ENCODE data around the gene ROPN1B.

Gene ROPN1B

GRCh38 chr3:126004217-126004616, 35.2 kb downstream of the ROPN1B start:
- TF ChIP-seq TOX (CRISPR knock-in tag; IDR thresholded peaks at IDR 0.05; ENCODE audit: borderline replicate concordance) (no peak), OSR1 (CRISPR knock-in tag; IDR thresholded peaks at IDR 0.05) (no peak), POU6F1 (CRISPR knock-in tag; IDR thresholded peaks at IDR 0.05; ENCODE audit: borderline replicate concordance, low read depth) (no peak), TCF4 (CRISPR knock-in tag; IDR thresholded peaks at IDR 0.05; ENCODE audit: borderline replicate concordance) (no peak), GLIS3 (CRISPR knock-in tag; IDR thresholded peaks at IDR 0.05) (no peak)
- TF ChIP-seq, protein P1, sequence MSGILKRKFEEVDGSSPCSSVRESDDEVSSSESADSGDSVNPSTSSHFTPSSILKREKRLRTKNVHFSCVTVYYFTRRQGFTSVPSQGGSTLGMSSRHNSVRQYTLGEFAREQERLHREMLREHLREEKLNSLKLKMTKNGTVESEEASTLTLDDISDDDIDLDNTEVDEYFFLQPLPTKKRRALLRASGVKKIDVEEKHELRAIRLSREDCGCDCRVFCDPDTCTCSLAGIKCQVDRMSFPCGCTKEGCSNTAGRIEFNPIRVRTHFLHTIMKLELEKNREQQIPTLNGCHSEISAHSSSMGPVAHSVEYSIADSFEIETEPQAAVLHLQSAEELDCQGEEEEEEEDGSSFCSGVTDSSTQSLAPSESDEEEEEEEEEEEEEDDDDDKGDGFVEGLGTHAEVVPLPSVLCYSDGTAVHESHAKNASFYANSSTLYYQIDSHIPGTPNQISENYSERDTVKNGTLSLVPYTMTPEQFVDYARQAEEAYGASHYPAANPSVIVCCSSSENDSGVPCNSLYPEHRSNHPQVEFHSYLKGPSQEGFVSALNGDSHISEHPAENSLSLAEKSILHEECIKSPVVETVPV (CRISPR knock-in tag; IDR thresholded peaks at IDR 0.05): no peak
- TF ChIP-seq, protein P2, sequence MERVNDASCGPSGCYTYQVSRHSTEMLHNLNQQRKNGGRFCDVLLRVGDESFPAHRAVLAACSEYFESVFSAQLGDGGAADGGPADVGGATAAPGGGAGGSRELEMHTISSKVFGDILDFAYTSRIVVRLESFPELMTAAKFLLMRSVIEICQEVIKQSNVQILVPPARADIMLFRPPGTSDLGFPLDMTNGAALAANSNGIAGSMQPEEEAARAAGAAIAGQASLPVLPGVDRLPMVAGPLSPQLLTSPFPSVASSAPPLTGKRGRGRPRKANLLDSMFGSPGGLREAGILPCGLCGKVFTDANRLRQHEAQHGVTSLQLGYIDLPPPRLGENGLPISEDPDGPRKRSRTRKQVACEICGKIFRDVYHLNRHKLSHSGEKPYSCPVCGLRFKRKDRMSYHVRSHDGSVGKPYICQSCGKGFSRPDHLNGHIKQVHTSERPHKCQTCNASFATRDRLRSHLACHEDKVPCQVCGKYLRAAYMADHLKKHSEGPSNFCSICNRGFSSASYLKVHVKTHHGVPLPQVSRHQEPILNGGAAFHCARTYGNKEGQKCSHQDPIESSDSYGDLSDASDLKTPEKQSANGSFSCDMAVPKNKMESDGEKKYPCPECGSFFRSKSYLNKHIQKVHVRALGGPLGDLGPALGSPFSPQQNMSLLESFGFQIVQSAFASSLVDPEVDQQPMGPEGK (CRISPR knock-in tag; IDR thresholded peaks at IDR 0.05; ENCODE audit: borderline replicate concordance): no peak
- ATAC-seq: no peak

DNA sequence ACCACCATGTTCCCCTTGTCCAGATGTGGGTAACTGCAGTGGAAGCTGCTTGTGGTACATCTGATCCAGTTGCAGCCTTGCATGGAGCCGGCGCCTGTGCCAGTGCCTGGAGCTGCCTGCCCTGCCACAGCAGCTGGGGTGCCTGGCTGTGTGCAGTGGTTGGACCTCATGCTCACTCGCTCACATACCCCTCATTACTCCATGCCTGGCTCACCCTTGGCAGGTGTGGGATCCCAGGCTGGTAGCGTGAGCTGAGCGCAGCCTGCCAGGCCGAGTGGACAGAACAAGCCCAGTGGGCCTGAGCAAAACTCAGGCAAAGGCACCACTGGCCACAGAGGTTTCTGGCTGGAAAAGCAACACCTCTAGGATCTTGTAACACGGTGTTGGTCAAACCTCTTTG, 35.7 kb downstream of the ROPN1B start:
- TF ChIP-seq, protein P1 (CRISPR knock-in tag; IDR thresholded peaks at IDR 0.05): no peak
- TF ChIP-seq, protein P3, sequence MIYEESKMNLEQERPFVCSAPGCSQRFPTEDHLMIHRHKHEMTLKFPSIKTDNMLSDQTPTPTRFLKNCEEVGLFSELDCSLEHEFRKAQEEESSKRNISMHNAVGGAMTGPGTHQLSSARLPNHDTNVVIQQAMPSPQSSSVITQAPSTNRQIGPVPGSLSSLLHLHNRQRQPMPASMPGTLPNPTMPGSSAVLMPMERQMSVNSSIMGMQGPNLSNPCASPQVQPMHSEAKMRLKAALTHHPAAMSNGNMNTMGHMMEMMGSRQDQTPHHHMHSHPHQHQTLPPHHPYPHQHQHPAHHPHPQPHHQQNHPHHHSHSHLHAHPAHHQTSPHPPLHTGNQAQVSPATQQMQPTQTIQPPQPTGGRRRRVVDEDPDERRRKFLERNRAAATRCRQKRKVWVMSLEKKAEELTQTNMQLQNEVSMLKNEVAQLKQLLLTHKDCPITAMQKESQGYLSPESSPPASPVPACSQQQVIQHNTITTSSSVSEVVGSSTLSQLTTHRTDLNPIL (CRISPR knock-in tag; IDR thresholded peaks at IDR 0.05; ENCODE audit: low read depth): no peak
- TF ChIP-seq TCF4 (CRISPR knock-in tag; IDR thresholded peaks at IDR 0.05; ENCODE audit: borderline replicate concordance): no peak
- ATAC-seq: no peak

DNA sequence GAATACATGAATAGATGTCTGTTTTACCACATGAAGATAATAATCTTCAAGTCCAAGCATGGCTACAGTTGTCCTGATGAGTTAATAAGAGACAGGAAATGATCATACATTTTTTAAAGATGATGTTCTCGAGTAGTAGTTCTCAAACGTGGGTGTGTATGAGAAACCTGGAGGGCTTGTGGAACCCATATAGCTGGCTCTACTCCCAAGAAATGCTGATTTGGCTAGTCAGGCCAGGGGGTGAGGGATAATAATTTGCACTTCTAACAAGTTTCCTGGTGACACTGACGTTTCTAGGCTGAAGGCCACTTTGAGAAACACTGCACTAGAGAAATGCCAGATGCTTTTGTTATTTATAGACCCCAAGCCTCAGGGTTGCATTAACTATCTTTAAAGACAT, 37.0 kb downstream of the ROPN1B start:
- no peak for TF ChIP-seq BACH2 (CRISPR knock-in tag; IDR thresholded peaks at IDR 0.05; ENCODE audit: borderline replicate concordance)
- no peak for TF ChIP-seq ZC3H10 (CRISPR knock-in tag; IDR thresholded peaks at IDR 0.05)
- no peak for TF ChIP-seq ZNF8 (CRISPR knock-in tag; IDR thresholded peaks at IDR 0.05)
- TF ChIP-seq POU6F1 (CRISPR knock-in tag; IDR thresholded peaks at IDR 0.05; ENCODE audit: borderline replicate concordance, low read depth): no peak
- no peak for TF ChIP-seq TCF4 (CRISPR knock-in tag; IDR thresholded peaks at IDR 0.05; ENCODE audit: borderline replicate concordance)
- TF ChIP-seq, protein P4, sequence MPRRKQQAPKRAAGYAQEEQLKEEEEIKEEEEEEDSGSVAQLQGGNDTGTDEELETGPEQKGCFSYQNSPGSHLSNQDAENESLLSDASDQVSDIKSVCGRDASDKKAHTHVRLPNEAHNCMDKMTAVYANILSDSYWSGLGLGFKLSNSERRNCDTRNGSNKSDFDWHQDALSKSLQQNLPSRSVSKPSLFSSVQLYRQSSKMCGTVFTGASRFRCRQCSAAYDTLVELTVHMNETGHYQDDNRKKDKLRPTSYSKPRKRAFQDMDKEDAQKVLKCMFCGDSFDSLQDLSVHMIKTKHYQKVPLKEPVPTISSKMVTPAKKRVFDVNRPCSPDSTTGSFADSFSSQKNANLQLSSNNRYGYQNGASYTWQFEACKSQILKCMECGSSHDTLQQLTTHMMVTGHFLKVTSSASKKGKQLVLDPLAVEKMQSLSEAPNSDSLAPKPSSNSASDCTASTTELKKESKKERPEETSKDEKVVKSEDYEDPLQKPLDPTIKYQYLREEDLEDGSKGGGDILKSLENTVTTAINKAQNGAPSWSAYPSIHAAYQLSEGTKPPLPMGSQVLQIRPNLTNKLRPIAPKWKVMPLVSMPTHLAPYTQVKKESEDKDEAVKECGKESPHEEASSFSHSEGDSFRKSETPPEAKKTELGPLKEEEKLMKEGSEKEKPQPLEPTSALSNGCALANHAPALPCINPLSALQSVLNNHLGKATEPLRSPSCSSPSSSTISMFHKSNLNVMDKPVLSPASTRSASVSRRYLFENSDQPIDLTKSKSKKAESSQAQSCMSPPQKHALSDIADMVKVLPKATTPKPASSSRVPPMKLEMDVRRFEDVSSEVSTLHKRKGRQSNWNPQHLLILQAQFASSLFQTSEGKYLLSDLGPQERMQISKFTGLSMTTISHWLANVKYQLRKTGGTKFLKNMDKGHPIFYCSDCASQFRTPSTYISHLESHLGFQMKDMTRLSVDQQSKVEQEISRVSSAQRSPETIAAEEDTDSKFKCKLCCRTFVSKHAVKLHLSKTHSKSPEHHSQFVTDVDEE (CRISPR knock-in tag; IDR thresholded peaks at IDR 0.05): no peak
- TF ChIP-seq PPARA (CRISPR knock-in tag; IDR thresholded peaks at IDR 0.05; ENCODE audit: borderline replicate concordance): no peak
- no peak for TF ChIP-seq ZNF565 (CRISPR knock-in tag; conservative IDR thresholded peaks at IDR 0.05; ENCODE audit: low read depth)
- TF ChIP-seq, protein P1 (CRISPR knock-in tag; IDR thresholded peaks at IDR 0.05): no peak
- TF ChIP-seq CSDC2 (CRISPR knock-in tag; IDR thresholded peaks at IDR 0.05): no peak
- TF ChIP-seq, protein P3 (CRISPR knock-in tag; IDR thresholded peaks at IDR 0.05; ENCODE audit: low read depth): no peak
- TF ChIP-seq RARB (CRISPR knock-in tag; IDR thresholded peaks at IDR 0.05): no peak
- ATAC-seq: peak; percentile 81

All from SK-N-SH treated with all-trans-retinoic acid at 6 μM for 48 hours (cell line).